Sigmoid colon (tissue), 4 donors: ENCODE measurements around the gene MPP7.

Source experiments
- CTCF ChIP-seq, 4 experiments: fragments of 450-650 bp in 3 of 4; fragments of 200-600 bp in 1 of 4; IDR thresholded peaks; one replicate each; pipeline ENCODE4 v1.5.1; 2016 to 2019; ENCODE audit warnings: antibody characterized with exemption in 4 of 4, mild to moderate bottlenecking in 3 of 4, moderate library complexity in 2 of 4
- EP300 ChIP-seq, 4 donors: sonication (generic); formaldehyde crosslinking; IDR thresholded peaks; one replicate each; pipeline ENCODE4 v1.6.1; 2017; ENCODE audit warnings: antibody characterized with exemption in 4 of 4
- POLR2A ChIP-seq, 2 donors: fragments of 450-650 bp; IDR thresholded peaks; one replicate each; pipeline ENCODE4 v1.6.1; 2016; ENCODE audit warnings: antibody characterized with exemption in 2 of 2, mild to moderate bottlenecking in 2 of 2, moderate library complexity in 2 of 2

DNA sequence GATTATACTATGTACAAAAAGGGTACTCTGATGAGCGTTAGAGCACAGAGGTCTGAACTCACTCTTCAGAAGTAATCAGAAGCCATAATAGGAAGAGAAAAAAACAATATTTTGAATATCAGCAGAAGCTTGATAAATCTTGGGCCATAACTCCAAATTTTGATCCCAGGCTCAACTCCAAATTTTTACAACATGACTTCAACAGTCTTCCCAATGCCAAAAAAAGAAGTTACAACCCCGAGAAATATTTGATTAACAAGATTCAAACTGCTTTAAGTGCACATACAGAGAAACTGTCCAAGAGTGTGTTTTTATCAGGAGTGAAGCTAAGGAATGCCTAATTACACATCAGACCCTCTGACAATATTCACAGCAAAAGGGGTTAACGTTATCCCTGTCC lies 7.5 kb downstream of the MPP7 start:
- no peak for TF ChIP-seq POLR2A (IDR thresholded peaks at IDR 0.05)
- no peak for TF ChIP-seq CTCF (IDR thresholded peaks at IDR 0.05)
- no peak for TF ChIP-seq EP300 (IDR thresholded peaks at IDR 0.05)
